Heart left ventricle (tissue), 13 donors: ENCODE data around the gene RALB.
"Not testable (repeated sequence)": the region's sequence is repeated elsewhere in the genome, so short reads cannot be mapped to it uniquely, and the experiment has no call there.

Experiments
- POLR2A ChIP-seq, 2 donors: fragments of 450-650 bp; IDR thresholded peaks; one replicate each; pipeline ENCODE4 v1.6.1; 2017; ENCODE audit warnings: antibody characterized with exemption in 2 of 2, mild to moderate bottlenecking in 2 of 2, moderate library complexity in 2 of 2
- TF ChIP-seq, protein P1 (sequence below), 12 donors: fragments of 200-600 bp; sonication (generic) in 4 of 12; IDR thresholded peaks; one replicate each; pipeline versions ENCODE4 v1.5.0 to v1.8.0; 2018 to 2022; ENCODE audit warnings: antibody characterized with exemption in 12 of 12, mild to moderate bottlenecking in 5 of 12
- donor health status: ischemic (EF 13 %, LVEDD 7.1; RV severe dilation, severe dysfunction).
- donor health status: DM: no; HTN: yes; CAD: no.
- donor health status: DM: no; HTN: no; CAD: no.
- donor health status: ischemic (EF 25% LVEDD 6.9; RV normal size, moderate dysfunction).
- donor health status: ischemic (EF 25% LVEDD 5.7; RV mildly dilated, moderate dysfunction).
- donor health status: ischemic (EF 35%, LVEDD 5.7; RV mildly dilated, moderate dysfunction).
- donor health status: nonischemic (EF 11% LVEDD 7.7; RV severe dilation, severe dysfunction).
- donor health status: DM: yes; HTN: yes; CAD: no.
- donor health status: PGD.
- donor health status: ischemic (EF 29% LVEDD 5.4; RV normal size, mild dysfunction).
- donor health status: nonischemic (EF 23%, LVEDD 6.1; RV moderate dilation, normal function).

DNA sequence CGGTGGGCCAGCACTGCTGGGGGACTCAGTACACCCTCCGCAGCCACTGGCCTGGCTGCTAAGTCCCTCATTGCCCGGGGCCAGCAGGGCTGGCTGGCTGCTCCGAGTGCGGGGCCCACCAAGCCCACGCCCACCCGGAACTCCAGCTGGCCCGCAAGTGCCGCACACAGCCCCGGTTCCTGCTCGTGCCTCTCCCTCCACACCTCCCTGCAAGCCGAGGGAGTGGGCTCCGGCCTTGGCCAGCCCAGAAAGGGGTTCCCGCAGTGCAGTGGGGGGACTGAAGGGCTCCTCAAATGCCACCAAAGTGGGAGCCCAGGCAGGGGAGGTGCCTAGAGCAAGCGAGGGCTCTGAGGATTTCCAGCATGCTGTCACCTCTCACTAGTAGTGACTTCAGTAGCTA, 7.3 kb downstream of the RALB start:
- TF ChIP-seq, protein P1, sequence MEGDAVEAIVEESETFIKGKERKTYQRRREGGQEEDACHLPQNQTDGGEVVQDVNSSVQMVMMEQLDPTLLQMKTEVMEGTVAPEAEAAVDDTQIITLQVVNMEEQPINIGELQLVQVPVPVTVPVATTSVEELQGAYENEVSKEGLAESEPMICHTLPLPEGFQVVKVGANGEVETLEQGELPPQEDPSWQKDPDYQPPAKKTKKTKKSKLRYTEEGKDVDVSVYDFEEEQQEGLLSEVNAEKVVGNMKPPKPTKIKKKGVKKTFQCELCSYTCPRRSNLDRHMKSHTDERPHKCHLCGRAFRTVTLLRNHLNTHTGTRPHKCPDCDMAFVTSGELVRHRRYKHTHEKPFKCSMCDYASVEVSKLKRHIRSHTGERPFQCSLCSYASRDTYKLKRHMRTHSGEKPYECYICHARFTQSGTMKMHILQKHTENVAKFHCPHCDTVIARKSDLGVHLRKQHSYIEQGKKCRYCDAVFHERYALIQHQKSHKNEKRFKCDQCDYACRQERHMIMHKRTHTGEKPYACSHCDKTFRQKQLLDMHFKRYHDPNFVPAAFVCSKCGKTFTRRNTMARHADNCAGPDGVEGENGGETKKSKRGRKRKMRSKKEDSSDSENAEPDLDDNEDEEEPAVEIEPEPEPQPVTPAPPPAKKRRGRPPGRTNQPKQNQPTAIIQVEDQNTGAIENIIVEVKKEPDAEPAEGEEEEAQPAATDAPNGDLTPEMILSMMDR (IDR thresholded peaks at IDR 0.05), result not testable (repeated sequence)
- TF ChIP-seq POLR2A (IDR thresholded peaks at IDR 0.05), result not testable (repeated sequence)
